GM12892 (cell line): ENCODE measurements around the gene FAM25A.

Source experiments
- DNase-seq: peaks from one replicate; pipeline ENCODE4 v3.0.0; 2011; ENCODE audit not compliant: insufficient read length
- FAIRE-seq: peaks from 2 replicates; lab custom pipeline; 2011; peaks lifted over from hg19 to GRCh38; lab: Jason Lieb, UNC
- POLR2A ChIP-seq: IDR thresholded peaks from 2 replicates; pipeline ENCODE4 v1.6.1; 2011; ENCODE audit warnings: low read depth, low read length, control low read depth
- POLR2AphosphoS5 ChIP-seq: IDR thresholded peaks from 2 replicates; pipeline ENCODE4 v1.6.1; 2011; ENCODE audit warnings: low read depth, low read length, control low read depth
- TAF1 ChIP-seq: IDR thresholded peaks from 2 replicates; pipeline ENCODE4 v1.6.1; 2011; ENCODE audit warnings: low read depth, mild to moderate bottlenecking, control low read depth, low read length, borderline replicate concordance

FAM25A gene

GRCh38 chr10:87060280-87060928 is 40.3 kb downstream of the FAM25A start:
- no peak for DNase-seq
- FAIRE-seq, result no peak
- TF ChIP-seq TAF1, result no peak
- no peak for TF ChIP-seq POLR2A
- TF ChIP-seq POLR2AphosphoS5, result no peak

- DNase-seq, result no peak
- no peak for FAIRE-seq
- TF ChIP-seq POLR2AphosphoS5 (no peak), POLR2A (no peak), TAF1 (no peak)
Measured at GRCh38 chr10:87064651-87065050, 44.6 kb downstream of the FAM25A start.

- DNase-seq, result no peak
Measured at GRCh38 chr10:87066178-87066577, 46.1 kb downstream of the FAM25A start.

GRCh38 chr10:87066865-87067264 is 46.8 kb downstream of the FAM25A start:
- FAIRE-seq, result no peak
- TF ChIP-seq POLR2A, result no peak
- no peak for TF ChIP-seq TAF1
- TF ChIP-seq POLR2AphosphoS5, result no peak

More at GRCh38 chr10:87066178-87066577, 46.1 kb downstream of the FAM25A start:
- TF ChIP-seq TAF1 (no peak), POLR2AphosphoS5 (no peak), POLR2A (no peak)
- FAIRE-seq, result no peak

GRCh38 chr10:87068281-87068680 is 48.2 kb downstream of the FAM25A start:
- FAIRE-seq, result no peak
- TF ChIP-seq POLR2AphosphoS5 (no peak), POLR2A (no peak), TAF1 (no peak)
- DNase-seq, result no peak

More at GRCh38 chr10:87066865-87067264, 46.8 kb downstream of the FAM25A start:
- no peak for DNase-seq

GRCh38 chr10:87072449-87072848 is 52.4 kb downstream of the FAM25A start:
- FAIRE-seq, result no peak
- no peak for TF ChIP-seq TAF1
- no peak for TF ChIP-seq POLR2A
- no peak for TF ChIP-seq POLR2AphosphoS5
- DNase-seq, result no peak
